HUES48 (cell line): ENCODE data around the gene B3GALT4.
"Not testable (repeated sequence)": the region's sequence is repeated elsewhere in the genome, so short reads cannot be mapped to it uniquely, and the experiment has no call there.

Source experiments
- H3K27ac ChIP-seq: one replicate; pipeline ENCODE4 v1.7.0; 2013; ENCODE audit warnings: low read depth, low read length, inconsistent platforms
- H3K27me3 ChIP-seq: 2 replicates; pipeline ENCODE4 v1.6.1; 2013; ENCODE audit warnings: mild to moderate bottlenecking, low read length; ENCODE audit not compliant: control insufficient read depth, insufficient read depth
- H3K36me3 ChIP-seq: 2 replicates; pipeline ENCODE4 v1.6.1; 2013; ENCODE audit warnings: low read length; ENCODE audit not compliant: control insufficient read depth, insufficient read depth
- H3K4me1 ChIP-seq: 2 replicates; pipeline ENCODE4 v1.6.1; 2013; ENCODE audit warnings: mild to moderate bottlenecking, low read length; ENCODE audit not compliant: control insufficient read depth, insufficient read depth
- H3K4me3 ChIP-seq: 2 replicates; pipeline ENCODE4 v1.5.1; 2013; ENCODE audit warnings: mild to moderate bottlenecking, low read depth, low read length
- H3K9ac ChIP-seq: 2 replicates; pipeline ENCODE4 v1.6.1; 2013; ENCODE audit warnings: mild to moderate bottlenecking, low read depth, low read length, moderate library complexity
- H3K9me3 ChIP-seq: 2 replicates; pipeline ENCODE4 v1.6.1; 2013; ENCODE audit warnings: low read length; ENCODE audit not compliant: control insufficient read depth, insufficient read depth

Gene B3GALT4

DNA sequence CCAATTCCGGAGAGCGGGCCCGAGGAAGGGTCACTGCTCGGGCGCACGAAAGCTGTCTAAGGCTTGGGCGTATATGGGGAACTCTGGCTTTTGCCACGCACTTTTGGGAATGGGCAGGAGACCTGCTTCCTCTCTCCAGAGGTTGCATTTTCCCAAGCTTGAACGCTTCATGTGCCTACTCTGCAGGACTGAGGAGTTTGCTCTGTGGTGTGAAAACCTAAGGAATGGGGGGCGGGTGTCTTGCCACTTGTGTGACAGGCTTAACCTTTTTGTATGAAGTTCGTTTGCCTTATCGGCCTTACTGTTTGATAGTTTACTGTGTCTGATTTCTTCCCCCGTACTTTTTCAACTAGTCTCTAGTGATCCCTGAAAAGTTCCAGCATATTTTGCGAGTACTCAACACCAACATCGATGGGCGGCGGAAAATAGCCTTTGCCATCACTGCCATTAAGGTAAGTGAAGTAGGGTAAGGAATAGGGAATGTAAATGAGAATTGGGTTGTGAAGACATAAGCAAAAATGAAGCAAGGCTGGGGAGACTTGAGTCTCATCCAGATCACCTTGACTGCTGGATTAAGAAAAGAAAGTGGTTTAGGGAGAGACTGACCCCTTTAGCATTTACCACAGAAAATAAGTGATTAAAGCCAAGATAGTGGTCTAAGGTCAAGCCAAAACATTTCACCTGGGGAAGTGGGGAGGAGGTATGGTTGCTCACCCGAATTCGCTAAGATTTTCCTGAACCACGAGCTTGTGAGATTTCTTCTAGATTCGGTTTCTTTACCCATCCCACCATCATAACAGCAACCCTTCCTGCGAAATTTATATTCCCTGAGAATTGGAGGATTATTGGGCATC, 4.4 kb upstream of the B3GALT4 start:
- Histone ChIP-seq H3K4me1 (peaks cover 19% of the 10 kb centered on the region), H3K9ac (peak overlapping the region; percentile 97), H3K27ac (peak overlapping the region; percentile 98), H3K27me3 (no peaks in the 10 kb centered on the region), H3K4me3 (peak overlapping the region; percentile 99), H3K9me3 (no peaks in the 10 kb centered on the region), H3K36me3 (peaks cover 65% of the 10 kb centered on the region)

GRCh38 chr6:33273129-33273923, 3.6 kb upstream of the B3GALT4 start:
- Histone ChIP-seq H3K9ac (peak overlapping the region; percentile 97), H3K27ac (peak overlapping the region; percentile 98), H3K36me3 (peaks cover 56% of the 10 kb centered on the region), H3K4me3 (peak overlapping the region; percentile 99), H3K27me3 (no peaks in the 10 kb centered on the region), H3K4me1 (peaks cover 25% of the 10 kb centered on the region), H3K9me3 (no peaks in the 10 kb centered on the region)

- Histone ChIP-seq H3K36me3 (peaks cover 55% of the 10 kb centered on the region), H3K9ac (peak overlapping the region; percentile 97), H3K27ac (peak overlapping the region; percentile 98), H3K9me3 (no peaks in the 10 kb centered on the region), H3K27me3 (no peaks in the 10 kb centered on the region), H3K4me3 (peak overlapping the region; percentile 99), H3K4me1 (peaks cover 28% of the 10 kb centered on the region)
These were observed 2.7 kb upstream of the B3GALT4 start for GRCh38 chr6:33273924-33274902.

DNA sequence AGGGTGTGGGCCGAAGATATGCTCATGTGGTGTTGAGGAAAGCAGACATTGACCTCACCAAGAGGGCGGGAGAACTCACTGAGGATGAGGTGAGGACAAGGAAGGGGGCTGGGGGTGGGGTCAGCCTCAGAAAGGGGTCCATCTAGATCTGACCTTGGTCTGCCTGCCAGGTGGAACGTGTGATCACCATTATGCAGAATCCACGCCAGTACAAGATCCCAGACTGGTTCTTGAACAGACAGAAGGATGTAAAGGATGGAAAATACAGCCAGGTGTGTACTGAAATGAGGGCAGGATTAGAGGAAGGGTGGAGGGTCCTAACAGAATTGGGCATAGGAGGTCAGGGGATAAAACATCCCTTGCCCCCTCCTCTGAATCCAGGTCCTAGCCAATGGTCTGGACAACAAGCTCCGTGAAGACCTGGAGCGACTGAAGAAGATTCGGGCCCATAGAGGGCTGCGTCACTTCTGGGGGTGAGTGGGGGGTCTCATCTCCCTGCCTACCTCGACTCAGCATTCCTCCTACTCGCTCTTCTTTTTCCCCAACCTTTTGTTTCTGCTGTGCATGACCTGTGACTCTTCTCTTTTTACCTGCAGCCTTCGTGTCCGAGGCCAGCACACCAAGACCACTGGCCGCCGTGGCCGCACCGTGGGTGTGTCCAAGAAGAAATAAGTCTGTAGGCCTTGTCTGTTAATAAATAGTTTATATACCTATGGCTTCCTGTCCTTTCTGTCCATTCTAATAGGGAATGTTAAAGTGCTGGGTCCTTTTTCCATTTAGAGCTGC, 935 bp upstream of the B3GALT4 start:
- Histone ChIP-seq H3K4me3 (peak overlapping the region; percentile 99), H3K36me3 (peaks cover 65% of the 10 kb centered on the region), H3K9ac (peak overlapping the region; percentile 71), H3K4me1 (peaks cover 28% of the 10 kb centered on the region), H3K27ac (peak overlapping the region; percentile 98)
- not testable (repeated sequence) for H3K27me3 ChIP-seq, H3K9me3 ChIP-seq

- Histone ChIP-seq H3K4me3 (peak overlapping the region; percentile 99), H3K9me3 (no peaks in the 10 kb centered on the region), H3K9ac (peak overlapping the region; percentile 71), H3K27ac (peak overlapping the region; percentile 98), H3K36me3 (peaks cover 70% of the 10 kb centered on the region), H3K27me3 (no peaks in the 10 kb centered on the region), H3K4me1 (peaks cover 28% of the 10 kb centered on the region)
These were observed 401 bp upstream of the B3GALT4 start for GRCh38 chr6:33276581-33276863.

DNA sequence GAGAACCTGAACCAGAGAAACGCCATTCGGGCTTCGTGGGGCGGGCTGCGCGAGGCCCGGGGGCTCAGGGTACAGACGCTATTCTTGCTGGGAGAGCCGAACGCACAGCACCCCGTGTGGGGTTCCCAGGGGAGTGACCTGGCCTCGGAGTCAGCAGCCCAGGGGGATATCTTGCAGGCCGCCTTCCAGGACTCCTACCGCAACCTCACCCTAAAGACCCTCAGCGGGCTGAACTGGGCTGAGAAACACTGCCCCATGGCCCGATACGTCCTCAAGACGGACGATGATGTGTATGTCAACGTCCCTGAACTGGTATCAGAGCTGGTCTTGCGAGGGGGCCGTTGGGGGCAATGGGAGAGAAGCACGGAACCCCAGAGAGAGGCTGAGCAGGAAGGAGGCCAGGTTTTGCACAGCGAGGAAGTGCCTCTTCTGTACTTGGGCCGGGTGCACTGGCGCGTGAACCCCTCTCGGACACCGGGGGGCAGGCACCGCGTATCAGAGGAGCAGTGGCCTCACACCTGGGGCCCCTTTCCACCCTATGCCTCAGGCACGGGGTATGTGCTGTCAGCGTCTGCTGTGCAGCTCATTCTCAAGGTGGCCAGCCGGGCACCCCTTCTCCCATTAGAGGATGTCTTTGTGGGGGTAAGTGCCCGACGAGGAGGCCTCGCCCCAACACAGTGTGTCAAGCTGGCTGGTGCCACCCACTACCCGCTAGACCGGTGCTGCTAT, 904 bp downstream of the B3GALT4 start:
- peaks cover 77% of the 10 kb centered on the region for H3K36me3 ChIP-seq
- peak overlapping the region; percentile 98 for H3K27ac ChIP-seq
- H3K9me3 ChIP-seq, result no peaks in the 10 kb centered on the region
- H3K9ac ChIP-seq, result peak overlapping the region; percentile 71
- H3K4me1 ChIP-seq, result peaks cover 27% of the 10 kb centered on the region
- no peaks in the 10 kb centered on the region for H3K27me3 ChIP-seq
- H3K4me3 ChIP-seq, result peak overlapping the region; percentile 99

- peak overlapping the region; percentile 99; the same call in 1 of the 2 replicates for H3K4me3 ChIP-seq
- H3K9me3 ChIP-seq, result no peaks in the 10 kb centered on the region
- peak overlapping the region; percentile 98 for H3K27ac ChIP-seq
- H3K9ac ChIP-seq, result no peak overlapping the region
- peaks cover 75% of the 10 kb centered on the region for H3K36me3 ChIP-seq
- H3K27me3 ChIP-seq, result no peaks in the 10 kb centered on the region
- H3K4me1 ChIP-seq, result peaks cover 22% of the 10 kb centered on the region
These were observed 1.4 kb downstream of the B3GALT4 start for GRCh38 chr6:33278392-33278741.

- H3K4me3 ChIP-seq, result no peak overlapping the region
- no peak overlapping the region for H3K27ac ChIP-seq
- H3K4me1 ChIP-seq, result peaks cover 21% of the 10 kb centered on the region
- H3K9me3 ChIP-seq, result no peaks in the 10 kb centered on the region
- peaks cover 75% of the 10 kb centered on the region for H3K36me3 ChIP-seq
- H3K27me3 ChIP-seq, result no peaks in the 10 kb centered on the region
- H3K9ac ChIP-seq, result no peak overlapping the region
These were observed 1.9 kb downstream of the B3GALT4 start for GRCh38 chr6:33278810-33279209.

GRCh38 chr6:33279257-33279695, 2.4 kb downstream of the B3GALT4 start:
- Histone ChIP-seq H3K9me3 (no peaks in the 10 kb centered on the region), H3K9ac (no peak overlapping the region), H3K27ac (no peak overlapping the region), H3K4me1 (peaks cover 18% of the 10 kb centered on the region), H3K36me3 (peaks cover 75% of the 10 kb centered on the region), H3K4me3 (no peak overlapping the region), H3K27me3 (no peaks in the 10 kb centered on the region)
